T-helper 1 cell treated with Interleukin-12 subunit alpha and Interleukin-12 subunit beta and Interleukin-4 antibody, amounts not matched to agents 30 ng/mL and 1 ng/mL, for 36 hours (primary cell): ENCODE measurements around the gene EZR. TPM values are rescaled to one million over a fixed set of nuclear protein-coding genes. Genes with fewer than 3 reads are reported as not detected.

Source experiments
- intact Hi-C: fragments of 100-400 bp; cut with micrococcal nuclease; formaldehyde crosslinking; loops from one replicate; pipeline ENCODE4 v1.15.1; 2024
- total RNA-seq: library from RNA; stranded (reverse); gene quantifications from 2 replicates; pipeline ENCODE4 v1.2.3, GENCODE V29; 2022

The EZR gene
- total RNA-seq, 1 donor from 2014 or later = 236 TPM

DNA sequence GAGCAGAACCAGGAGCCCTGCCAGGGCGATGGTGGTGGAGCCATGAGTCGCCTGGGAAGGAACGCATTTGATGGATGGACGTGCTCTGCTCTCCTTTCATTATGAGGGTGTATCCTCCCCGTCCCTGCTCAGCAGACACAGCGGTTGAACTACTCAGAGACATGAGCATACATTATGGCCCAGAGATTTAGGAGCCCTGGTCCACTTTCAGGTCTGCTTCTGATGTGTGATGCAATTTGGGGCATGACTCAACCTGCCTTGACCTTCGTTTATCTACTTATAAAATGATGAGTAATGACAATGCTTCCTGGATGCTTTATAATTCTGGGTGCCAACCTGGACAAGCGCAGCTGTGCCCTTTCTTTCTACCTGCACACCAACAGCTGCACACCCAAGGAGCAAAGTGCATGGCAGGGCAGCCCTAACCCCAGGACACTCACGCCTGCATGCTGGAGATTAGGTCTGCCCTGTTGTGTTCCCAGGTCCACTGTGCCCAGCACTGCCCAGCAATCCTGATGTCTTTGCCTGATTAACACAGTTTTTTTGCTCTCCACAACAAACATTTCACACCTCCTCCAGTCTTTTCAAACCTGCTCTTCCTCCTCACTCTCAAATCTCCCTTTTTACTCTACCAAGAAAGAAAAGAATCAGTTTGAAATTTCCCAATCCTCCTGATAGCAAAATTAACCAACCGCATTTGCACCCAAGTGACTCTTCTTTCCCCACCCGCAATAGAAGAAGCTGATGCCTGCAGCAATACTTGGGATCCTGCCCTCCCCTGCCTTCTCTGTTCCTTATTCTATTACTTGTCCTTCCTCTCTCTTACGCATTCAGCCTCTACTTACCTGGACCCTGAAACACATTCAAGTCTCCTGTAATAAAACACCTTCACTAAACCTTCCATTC, 81.2 kb downstream of the EZR start:
- intact Hi-C loops = no loop called here

DNA sequence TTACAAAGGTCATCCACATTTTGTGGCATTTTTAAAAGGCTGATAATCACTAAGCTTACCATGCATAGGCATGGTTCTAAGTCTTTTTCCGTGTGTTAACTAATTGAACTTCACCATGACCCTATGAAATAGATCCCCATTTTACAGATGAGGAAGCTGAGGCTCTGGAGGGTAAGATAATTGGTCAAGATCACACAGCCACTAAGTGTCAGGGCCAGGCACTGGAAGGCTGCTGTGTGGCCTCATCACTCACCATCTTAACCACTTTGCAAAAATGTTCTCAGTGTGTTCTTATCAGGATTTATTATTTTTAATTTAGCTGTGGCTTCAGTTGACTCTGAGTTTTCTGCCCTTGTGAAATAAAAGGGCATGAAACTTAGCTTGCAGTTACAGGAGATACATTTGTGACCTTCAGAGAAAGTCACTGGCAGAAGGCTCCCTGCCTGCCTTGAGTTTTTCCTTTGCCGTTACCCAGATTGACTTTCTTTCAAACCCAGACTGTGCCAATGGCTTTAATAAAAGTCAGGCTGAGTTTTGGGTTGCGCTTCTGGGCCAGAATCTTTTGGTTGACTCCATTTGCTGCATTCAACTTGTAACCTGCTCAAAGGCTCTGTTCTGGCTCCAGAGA, 82.0 kb downstream of the EZR start:
- intact Hi-C loops = no loop called here

DNA sequence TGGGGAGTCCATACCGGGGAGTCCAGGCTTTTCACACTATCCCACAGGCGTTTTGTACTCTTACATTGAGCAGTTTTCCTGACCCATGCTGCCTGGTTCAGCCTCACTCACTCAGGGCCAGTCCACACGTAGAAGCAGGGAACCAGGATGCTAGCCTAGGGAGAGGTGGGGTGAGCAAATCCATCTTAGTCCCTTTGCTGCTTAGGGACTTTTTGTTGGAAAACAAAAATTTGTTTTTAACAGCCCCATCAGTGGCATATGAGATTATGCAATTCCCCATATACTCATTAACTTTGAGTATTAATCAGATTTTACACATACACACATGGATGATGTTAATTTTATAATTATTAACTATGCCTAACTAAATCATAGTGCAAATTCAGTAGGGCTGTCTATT, 84.2 kb downstream of the EZR start:
- intact Hi-C loops = no loop called here

DNA sequence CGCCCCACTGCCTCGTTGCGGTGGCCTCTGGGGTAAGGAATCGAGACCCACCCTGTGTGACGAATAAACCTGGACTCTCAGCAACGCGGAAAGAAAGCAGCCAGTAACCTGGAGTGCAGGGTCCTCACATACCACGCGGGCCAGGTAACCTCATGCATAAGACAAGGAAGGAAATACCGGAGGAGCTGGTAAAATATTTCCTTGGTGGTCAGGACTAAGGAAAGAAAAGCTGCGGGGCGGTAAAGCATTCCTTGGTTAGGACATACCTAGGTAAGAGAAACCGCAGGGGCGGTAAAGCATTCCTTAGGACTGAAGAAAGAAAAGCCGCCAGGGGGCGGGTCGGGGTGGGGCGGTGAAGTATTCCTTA, 88.6 kb downstream of the EZR start:
- intact Hi-C loops = no loop called here

DNA sequence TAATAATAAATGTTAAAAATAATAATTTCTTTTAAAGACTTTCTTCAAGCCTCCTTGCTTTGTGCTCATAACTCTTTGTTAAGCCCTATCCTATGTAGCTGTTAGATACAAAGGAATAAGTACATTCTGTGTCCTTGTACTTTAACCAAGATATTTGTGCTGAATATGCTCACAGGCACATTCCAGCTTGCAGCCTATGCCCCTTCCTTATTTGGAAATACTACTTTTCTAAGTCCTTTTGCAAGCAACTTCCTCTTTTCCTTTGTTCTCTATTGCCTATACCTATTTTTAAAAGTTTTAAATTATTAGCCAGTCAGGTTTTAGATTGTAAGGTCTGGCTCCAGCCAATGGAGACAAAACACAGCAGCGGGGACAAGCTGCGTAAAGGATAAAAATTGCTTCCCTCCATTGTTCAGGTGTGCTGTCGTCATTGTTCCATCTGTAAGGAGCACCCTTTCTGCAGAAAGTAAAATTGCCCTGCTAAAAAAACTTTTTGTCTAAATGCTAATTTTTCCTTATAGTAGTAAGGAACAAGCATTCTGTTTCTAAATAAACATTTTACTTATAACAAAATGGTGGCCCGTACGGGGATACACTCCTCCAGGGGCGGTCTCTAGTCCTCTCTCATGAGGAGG, 89.1 kb downstream of the EZR start:
- intact Hi-C loops = no loop called here

DNA sequence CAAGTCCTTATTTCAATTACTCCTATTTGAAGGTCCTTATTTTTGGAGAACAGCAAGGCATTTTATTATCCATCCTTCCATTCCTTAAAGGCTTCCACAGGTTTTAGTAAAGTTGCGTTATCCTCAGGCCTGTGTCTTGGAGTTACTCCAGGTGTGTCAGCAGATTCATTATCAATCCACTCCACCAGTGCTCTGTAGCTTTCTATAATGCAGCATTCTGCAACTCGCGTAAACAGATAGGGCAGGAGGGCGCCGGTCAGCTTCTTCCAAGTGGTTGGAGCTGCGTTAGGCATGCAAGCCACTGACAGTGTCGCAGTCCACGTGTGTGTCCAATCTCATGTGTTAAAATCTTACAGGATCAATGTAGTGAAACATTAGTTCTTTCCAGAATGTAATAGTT, 93.5 kb downstream of the EZR start:
- intact Hi-C loops = no loop called here

DNA sequence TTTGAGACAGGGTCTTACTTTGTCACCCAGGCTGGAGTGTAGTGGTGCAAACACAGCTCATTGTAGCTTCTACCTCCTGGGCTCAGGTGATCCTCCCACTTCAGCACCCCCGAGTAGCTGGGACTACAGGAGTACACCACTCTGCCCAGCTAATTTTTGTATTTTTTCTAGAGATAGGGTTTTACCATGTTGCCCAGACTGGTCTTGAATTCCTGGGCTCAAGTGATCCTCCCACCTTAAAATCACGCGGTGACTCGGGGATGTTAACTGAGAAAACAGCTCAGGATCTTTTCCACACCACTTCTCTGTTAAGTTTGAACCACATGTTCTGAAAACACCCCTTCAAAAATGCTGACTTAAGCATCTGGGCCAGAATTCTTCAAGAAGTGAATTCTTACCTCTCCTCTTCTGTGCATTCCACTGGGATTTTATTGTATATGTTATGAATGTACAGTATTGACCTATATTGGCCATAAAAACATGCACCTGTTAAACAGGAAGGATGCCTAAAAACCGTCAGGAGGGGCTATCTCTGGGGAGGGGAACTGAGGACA, 96.9 kb downstream of the EZR start:
- intact Hi-C loops = loop anchor here (5.0 kb wide), 3 partner anchors 80 to 385 kb away; no protein-coding TSS in a partner anchor

DNA sequence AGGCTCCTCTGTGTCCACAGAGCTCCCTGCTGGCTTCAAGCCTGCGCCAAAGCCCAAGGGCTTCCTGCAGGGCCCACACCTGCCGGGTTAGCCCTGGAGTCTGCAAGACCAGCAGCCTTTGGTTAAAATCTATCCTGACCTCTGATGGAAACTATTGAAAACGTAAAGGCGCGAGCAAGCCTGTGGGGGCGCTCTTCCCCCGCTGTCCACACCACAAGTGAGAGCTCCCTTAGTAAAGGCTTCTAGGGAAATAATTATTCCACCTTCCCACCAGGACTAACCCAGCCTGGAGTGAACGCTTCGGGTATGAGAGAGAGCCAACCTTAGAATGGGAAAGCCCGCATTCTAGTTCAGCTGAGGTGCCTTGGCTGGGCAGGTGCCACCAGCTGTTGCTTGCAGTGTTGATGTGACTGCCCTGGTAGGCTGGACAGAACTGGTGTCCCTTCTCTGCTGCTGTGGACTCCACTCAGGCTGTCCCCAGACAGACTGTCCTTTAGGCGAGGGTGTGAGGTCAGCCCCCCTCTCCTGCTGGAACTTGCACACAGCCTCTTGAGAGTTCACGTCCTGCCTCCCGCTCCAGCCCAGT, 100.6 kb downstream of the EZR start:
- intact Hi-C loops = no loop called here

DNA sequence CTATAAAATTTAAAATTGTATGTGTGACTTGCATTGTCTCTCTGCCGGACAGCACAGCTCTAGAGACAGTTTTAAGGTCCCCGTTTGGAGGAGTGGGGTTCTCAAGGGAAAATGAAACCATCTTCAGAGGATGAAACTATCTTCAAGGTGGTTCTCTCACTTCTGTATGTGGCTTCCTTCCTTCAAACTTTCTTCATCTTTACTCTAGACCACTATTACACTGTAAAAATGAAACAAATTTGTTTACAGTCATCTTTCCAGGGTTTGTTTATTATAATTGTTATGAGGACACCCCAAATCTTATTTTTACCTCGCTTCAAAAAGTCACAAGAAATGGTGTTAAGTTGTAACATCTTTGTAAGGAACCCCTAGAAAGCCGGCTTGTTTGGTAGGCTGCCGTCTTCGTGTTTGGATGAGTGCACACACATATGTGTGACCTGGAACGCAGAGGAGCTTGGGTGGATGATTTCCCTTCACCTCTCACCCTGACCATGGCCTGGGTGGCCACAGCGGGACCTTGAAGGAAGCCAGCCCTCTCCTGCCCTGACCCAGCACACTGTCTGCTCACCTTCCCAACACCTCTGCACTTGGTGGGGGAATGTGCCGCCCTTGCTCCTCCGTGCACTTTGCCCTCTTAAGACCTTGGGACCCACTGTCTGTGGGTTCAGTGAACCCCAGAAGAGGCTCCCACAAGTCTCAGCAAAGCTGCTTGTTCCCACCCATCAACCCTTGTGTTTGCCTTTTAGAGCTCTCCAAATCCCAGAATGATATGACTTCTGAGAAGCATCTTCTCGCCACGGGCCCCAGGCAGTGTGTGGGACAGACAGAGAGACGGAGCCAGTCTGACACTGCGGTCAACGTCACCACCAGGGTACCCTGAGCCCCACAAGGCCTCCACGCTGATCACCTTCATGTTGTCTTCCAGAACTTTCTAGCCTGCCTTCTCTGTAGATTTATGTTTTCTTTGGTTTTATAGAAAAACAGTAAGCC, 101.5 kb downstream of the EZR start:
- intact Hi-C loops = loop anchor here (1.0 kb wide), 2 partner anchors 26 to 255 kb away; no protein-coding TSS in a partner anchor

Other genes starting within 250 kb of the EZR start
- 113 and 122 TPM in 2 replicates for gene DYNLT1, start 174.6 kb downstream of the EZR start, total RNA-seq
- gene SYTL3, start 169.3 kb downstream of the EZR start, total RNA-seq = 61.0 and 64.0 TPM in 2 replicates
- gene RSPH3, start 180.8 kb upstream of the EZR start, total RNA-seq = 1.8 and 2.3 TPM in 2 replicates
- gene TAGAP, start 225.6 kb upstream of the EZR start, total RNA-seq = 42.2 and 43.7 TPM in 2 replicates